PFSK-1 (cell line): ENCODE results near the gene CST9.

Experiments used
- FOXP2 ChIP-seq: optimal IDR thresholded peaks from 2 replicates; pipeline ENCODE3; 2011; ENCODE audit warnings: borderline replicate concordance, control low read depth, inconsistent platforms; ENCODE audit not compliant: insufficient read depth; ENCODE audit errors: extremely low read length, extremely low read depth
- POLR2AphosphoS5 ChIP-seq: IDR thresholded peaks from 2 replicates; pipeline ENCODE4 v1.6.1; 2012; ENCODE audit warnings: low read depth, mild to moderate bottlenecking, control low read depth, low read length, moderate library complexity
- SIN3A ChIP-seq: IDR thresholded peaks from 2 replicates; pipeline ENCODE4 v1.6.1; 2012; ENCODE audit warnings: mild to moderate bottlenecking, low read length, moderate library complexity, borderline replicate concordance; ENCODE audit not compliant: insufficient read depth
- TAF1 ChIP-seq: IDR thresholded peaks from 2 replicates; pipeline ENCODE4 v1.6.1; 2012; ENCODE audit warnings: low read length, control low read depth, borderline replicate concordance; ENCODE audit not compliant: insufficient read depth
- TF ChIP-seq, protein P1 (sequence below), 2 experiments: IDR thresholded peaks; 2 replicates each; pipeline versions ENCODE4 v1.6.1 to v1.8.0; 2011 to 2012; ENCODE audit warnings: low read depth in 2 of 2, low read length in 2 of 2, control low read depth in 1 of 2, inconsistent platforms in 1 of 2, mild to moderate bottlenecking in 1 of 2, moderate library complexity in 1 of 2; ENCODE audit not compliant: insufficient read depth in 1 of 2

Gene CST9

DNA sequence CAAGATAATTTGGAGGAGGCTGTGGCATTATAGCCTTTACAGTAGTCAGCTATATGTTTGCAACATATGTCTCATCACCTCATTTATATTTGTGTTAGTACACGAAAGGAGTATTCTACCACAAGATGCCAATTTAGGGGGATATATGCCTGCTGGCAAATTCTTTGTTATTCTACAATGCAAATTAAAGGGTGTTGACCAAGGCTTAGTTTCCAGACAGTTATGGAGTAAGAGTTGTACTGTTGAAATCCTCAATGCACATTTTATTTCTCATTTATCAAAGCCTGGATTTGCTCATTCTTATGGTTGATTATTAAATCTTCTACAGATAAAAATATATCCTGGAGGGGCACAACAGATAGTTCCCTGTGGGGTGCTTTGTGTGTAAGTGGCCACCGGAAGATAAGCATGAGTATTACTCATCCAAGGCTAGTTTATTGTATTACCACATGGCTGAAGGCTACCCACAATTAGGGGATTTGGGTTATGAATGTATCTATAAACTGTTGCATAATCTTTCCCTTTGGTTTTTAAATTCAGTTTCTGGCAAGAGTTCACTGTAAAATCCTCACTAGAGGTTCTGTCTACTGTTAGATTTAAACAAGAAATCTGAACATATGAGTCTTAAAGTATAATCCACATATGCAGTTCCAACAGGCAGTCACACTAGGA lies 9.0 kb downstream of the CST9 start:
- TF ChIP-seq, protein P1, sequence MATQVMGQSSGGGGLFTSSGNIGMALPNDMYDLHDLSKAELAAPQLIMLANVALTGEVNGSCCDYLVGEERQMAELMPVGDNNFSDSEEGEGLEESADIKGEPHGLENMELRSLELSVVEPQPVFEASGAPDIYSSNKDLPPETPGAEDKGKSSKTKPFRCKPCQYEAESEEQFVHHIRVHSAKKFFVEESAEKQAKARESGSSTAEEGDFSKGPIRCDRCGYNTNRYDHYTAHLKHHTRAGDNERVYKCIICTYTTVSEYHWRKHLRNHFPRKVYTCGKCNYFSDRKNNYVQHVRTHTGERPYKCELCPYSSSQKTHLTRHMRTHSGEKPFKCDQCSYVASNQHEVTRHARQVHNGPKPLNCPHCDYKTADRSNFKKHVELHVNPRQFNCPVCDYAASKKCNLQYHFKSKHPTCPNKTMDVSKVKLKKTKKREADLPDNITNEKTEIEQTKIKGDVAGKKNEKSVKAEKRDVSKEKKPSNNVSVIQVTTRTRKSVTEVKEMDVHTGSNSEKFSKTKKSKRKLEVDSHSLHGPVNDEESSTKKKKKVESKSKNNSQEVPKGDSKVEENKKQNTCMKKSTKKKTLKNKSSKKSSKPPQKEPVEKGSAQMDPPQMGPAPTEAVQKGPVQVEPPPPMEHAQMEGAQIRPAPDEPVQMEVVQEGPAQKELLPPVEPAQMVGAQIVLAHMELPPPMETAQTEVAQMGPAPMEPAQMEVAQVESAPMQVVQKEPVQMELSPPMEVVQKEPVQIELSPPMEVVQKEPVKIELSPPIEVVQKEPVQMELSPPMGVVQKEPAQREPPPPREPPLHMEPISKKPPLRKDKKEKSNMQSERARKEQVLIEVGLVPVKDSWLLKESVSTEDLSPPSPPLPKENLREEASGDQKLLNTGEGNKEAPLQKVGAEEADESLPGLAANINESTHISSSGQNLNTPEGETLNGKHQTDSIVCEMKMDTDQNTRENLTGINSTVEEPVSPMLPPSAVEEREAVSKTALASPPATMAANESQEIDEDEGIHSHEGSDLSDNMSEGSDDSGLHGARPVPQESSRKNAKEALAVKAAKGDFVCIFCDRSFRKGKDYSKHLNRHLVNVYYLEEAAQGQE (IDR thresholded peaks at IDR 0.05; ENCODE audit: insufficient read depth in 1 of 2, low read depth in 2 of 2, low read length in 2 of 2) = no peak
- no peak for TF ChIP-seq POLR2AphosphoS5
- TF ChIP-seq TAF1 = no peak
- no peak for TF ChIP-seq FOXP2
- no peak for TF ChIP-seq SIN3A

GRCh38 chr20:23595941-23596340 lies 9.8 kb downstream of the CST9 start:
- TF ChIP-seq TAF1 (no peak), SIN3A (no peak), POLR2AphosphoS5 (no peak), FOXP2 (no peak)
- TF ChIP-seq, protein P1 (IDR thresholded peaks at IDR 0.05; ENCODE audit: insufficient read depth in 1 of 2, low read depth in 2 of 2, low read length in 2 of 2) = no peak

DNA sequence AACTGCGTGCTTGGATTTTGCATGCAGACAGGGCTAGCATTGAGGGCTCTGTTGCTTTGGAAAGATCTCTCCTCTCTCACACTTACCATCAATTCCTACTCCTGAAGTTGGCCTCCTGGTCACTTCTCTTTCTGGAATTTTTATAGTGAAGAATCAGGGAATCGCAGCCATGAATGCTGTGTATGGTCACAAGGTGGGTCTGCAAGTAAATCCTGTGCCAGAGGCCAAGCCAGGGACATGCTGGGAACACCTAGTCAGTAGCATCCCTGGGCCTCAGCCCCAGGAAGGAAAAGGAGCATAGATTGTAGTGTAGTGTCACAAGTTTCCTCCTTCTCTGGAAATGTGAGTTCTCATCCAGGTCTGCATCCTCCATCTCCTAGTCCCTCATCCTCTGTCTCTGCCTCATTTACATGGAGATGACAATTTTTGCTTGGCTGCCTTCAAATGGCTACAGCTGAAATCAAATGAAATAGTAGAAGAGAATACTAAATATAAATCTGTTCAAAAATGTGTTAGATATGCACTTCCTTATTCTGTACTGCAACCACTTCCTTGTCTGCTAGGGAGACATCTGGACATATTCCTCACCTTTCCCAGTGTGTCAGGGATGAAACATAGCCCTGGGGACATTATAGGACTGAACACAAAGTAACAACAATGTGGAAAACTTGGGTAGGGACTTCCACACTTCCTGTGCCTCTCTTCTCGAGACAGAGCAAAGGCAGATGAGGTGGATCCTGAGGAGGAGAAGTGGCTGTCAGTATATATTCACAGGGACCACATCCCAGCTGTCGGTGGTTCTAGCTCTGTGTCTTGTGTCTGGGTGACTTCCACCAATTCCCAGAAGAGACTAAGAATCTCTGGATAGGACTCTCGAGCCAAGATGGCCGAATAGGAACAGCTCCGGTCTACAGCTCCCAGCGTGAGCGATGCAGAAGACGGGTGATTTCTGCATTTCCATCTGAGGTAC lies 17.0 kb downstream of the CST9 start:
- TF ChIP-seq FOXP2 (no peak), TAF1 (no peak), POLR2AphosphoS5 (no peak), SIN3A (no peak)
- TF ChIP-seq, protein P1 (IDR thresholded peaks at IDR 0.05; ENCODE audit: insufficient read depth in 1 of 2, low read depth in 2 of 2, low read length in 2 of 2) = no peak

DNA sequence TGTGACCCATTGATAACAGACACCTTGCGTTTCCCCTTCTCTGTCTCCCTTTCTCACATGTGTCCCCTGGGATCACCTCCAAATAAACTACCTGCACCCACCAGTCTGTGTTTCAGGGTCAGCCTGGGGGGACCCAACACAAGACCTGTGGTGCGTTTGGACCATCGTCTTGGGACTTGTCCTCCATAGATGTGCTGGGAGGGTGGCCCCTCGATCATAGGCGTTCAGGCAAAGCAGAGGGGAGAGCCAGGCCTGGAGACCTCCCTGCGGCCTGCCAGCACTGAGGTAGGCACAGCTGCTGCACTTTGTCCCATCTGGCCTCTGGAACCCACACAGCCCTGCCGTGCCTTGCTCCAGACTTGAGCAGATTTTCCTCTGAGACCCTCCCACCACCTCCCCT lies 18.1 kb downstream of the CST9 start:
- TF ChIP-seq SIN3A (no peak), POLR2AphosphoS5 (no peak)
- TF ChIP-seq, protein P1 (IDR thresholded peaks at IDR 0.05; ENCODE audit: insufficient read depth in 1 of 2, low read depth in 2 of 2, low read length in 2 of 2) = no peak
